HT-29 (cell line): Measurements from ENCODE around the gene SEC24A. TPM values are rescaled to one million over a fixed set of nuclear protein-coding genes. Genes with fewer than 3 reads are reported as not detected.
A peak's percentile ranks its signal among the peaks of the same experiment; 100 is the strongest.
"Not testable (repeated sequence)": the region's sequence is repeated elsewhere in the genome, so short reads cannot be mapped to it uniquely, and the experiment has no call there.

ENCODE experiments used
- DNase-seq: peaks from one replicate; pipeline ENCODE4 v3.0.0-alpha.2; 2015; ENCODE audit warnings: low spot score
- small RNA-seq: library from RNA; depleted of rRNA; stranded (forward); fragments of <200 nt; gene quantifications from one replicate; pipeline ENCODE3, GENCODE V24; 2014
- total RNA-seq: library from RNA; depleted of rRNA; stranded (reverse); fragments of >200 nt; shearing (Covaris generic); gene quantifications from 2 replicates; pipeline ENCODE4 v1.2.3, GENCODE V29; 2014; rRNA removed

The SEC24A gene
- total RNA-seq, 1 experiment from 2014 or later: 6.2 TPM

- no peak for DNase-seq
Measured at GRCh38 chr5:134741052-134741451, 92.5 kb downstream of the SEC24A start.

GRCh38 chr5:134742134-134742533, 93.5 kb downstream of the SEC24A start:
- DNase-seq: no peak

- no peak for DNase-seq
Measured at GRCh38 chr5:134749415-134749814, 100.8 kb downstream of the SEC24A start.

- DNase-seq: no peak
Measured at GRCh38 chr5:134758176-134758503, 109.6 kb downstream of the SEC24A start.

- peak; percentile 95 for DNase-seq
Measured at GRCh38 chr5:134758504-134759341, 110.1 kb downstream of the SEC24A start, which contains the start of gene DDX46. Gene DDX46 (plus strand): TSS chr5:134758779. CDS start chr5:134758939, 160 bp downstream.

GRCh38 chr5:134767528-134768291, 119.1 kb downstream of the SEC24A start:
- DNase-seq: not testable (repeated sequence)

GRCh38 chr5:134769206-134769605, 120.6 kb downstream of the SEC24A start:
- DNase-seq: no peak

GRCh38 chr5:134772461-134773125, 124.0 kb downstream of the SEC24A start:
- no peak for DNase-seq

- no peak for DNase-seq
Measured at GRCh38 chr5:134777366-134777765, 128.8 kb downstream of the SEC24A start.

Small RNA genes lying within 50 kb of the gene (small RNA-seq; reads per million reads assigned to genes)
- gene RNU6-1164P (not detected), gene RNU6-1311P (not detected), gene RNU6-757P (not detected)

Other genes starting within 250 kb of the SEC24A start
- gene CDKN2AIPNL, start 236.9 kb upstream of the SEC24A start, total RNA-seq: 33.4 and 36.5 TPM in 2 replicates
- gene JADE2, start 123.1 kb upstream of the SEC24A start, total RNA-seq: 47.6 and 50.1 TPM in 2 replicates
- gene SAR1B, start 16.0 kb upstream of the SEC24A start, total RNA-seq: 23.6 and 23.8 TPM in 2 replicates
- 19.7 and 23.9 TPM in 2 replicates for gene CAMLG, start 89.8 kb downstream of the SEC24A start, total RNA-seq
- 28.0 and 42.6 TPM in 2 replicates for gene DDX46, start 110.0 kb downstream of the SEC24A start, total RNA-seq
- 19.2 and 22.0 TPM in 2 replicates for gene C5orf24, start 197.2 kb downstream of the SEC24A start, total RNA-seq
- gene TXNDC15, start 225.6 kb downstream of the SEC24A start, total RNA-seq: 21.5 and 27.5 TPM in 2 replicates